PC-3 (cell line): ENCODE measurements around the gene AOAH. TPM values are rescaled to one million over a fixed set of nuclear protein-coding genes. Genes with fewer than 3 reads are reported as not detected.

Experiments used
- ATAC-seq: fragments of 200-7000 bp; cut with Tn5 transposase; 2 replicates; pipeline ENCODE4 v1.9.1; 2020; ENCODE audit warnings: mild to moderate bottlenecking, moderate library complexity
- BruUV-seq: library from RNA; stranded (reverse); fragments of 400-500 nt; replicated peaks from 2 replicates; lab custom pipeline; 2021; lab: Mats Ljungman, UMichigan
- CTCF ChIA-PET: fragments of 300-600 bp; sonication (Branson Sonifier 250); formaldehyde crosslinking; loops from one replicate; lab custom pipeline; 2022; ENCODE audit warnings: antibody characterized with exemption; lab: Charles Lee
- POLR2A ChIA-PET: fragments of 300-600 bp; sonication (Branson Sonifier 250); formaldehyde crosslinking; loops from one replicate; lab custom pipeline; 2022; ENCODE audit warnings: antibody characterized with exemption; ENCODE audit not compliant: unreplicated experiment; lab: Charles Lee
- DNase-seq: peaks from one replicate; pipeline ENCODE4 v3.0.0-alpha.2; 2015
- H2AFZ ChIP-seq: fragments of 300-600 bp; sonication (generic); 2 replicates; pipeline ENCODE4 v1.6.0; 2016; ENCODE audit warnings: antibody characterized with exemption, low read length
- H3F3A ChIP-seq: fragments of 300-600 bp; sonication (generic); one replicate; pipeline ENCODE4 v1.6.0; 2017; ENCODE audit warnings: antibody characterized with exemption, low read length, control low read depth, mild to moderate bottlenecking; ENCODE audit not compliant: unreplicated experiment
- H3K27ac ChIP-seq: fragments of 300-600 bp; sonication (generic); 2 replicates; pipeline ENCODE4 v1.5.1; 2016; ENCODE audit warnings: mild to moderate bottlenecking, low read length
- H3K27me3 ChIP-seq: fragments of 300-600 bp; sonication (generic); 2 replicates; pipeline ENCODE4 v1.6.1; 2016; ENCODE audit warnings: low read length, mixed read lengths
- H3K36me3 ChIP-seq: fragments of 300-600 bp; sonication (generic); 2 replicates; pipeline ENCODE4 v1.6.1; 2016; ENCODE audit warnings: low read depth, mixed run types, low read length, mixed read lengths
- H3K4me1 ChIP-seq: fragments of 300-600 bp; sonication (generic); 2 replicates; pipeline ENCODE4 v1.5.1; 2016; ENCODE audit warnings: low read length; ENCODE audit not compliant: insufficient read depth
- H3K4me2 ChIP-seq: fragments of 300-600 bp; sonication (generic); 2 replicates; pipeline ENCODE4 v1.6.0; 2016; ENCODE audit warnings: low read length
- H3K4me3 ChIP-seq: fragments of 300-600 bp; sonication (generic); 2 replicates; pipeline ENCODE4 v1.5.1; 2016; ENCODE audit warnings: mild to moderate bottlenecking, low read length, mixed read lengths
- H3K79me2 ChIP-seq: fragments of 300-600 bp; sonication (generic); 2 replicates; pipeline ENCODE4 v1.6.1; 2017; ENCODE audit warnings: low read length, mixed read lengths
- H3K9ac ChIP-seq: fragments of 300-600 bp; sonication (generic); 2 replicates; pipeline ENCODE4 v1.6.0; 2016; ENCODE audit warnings: mild to moderate bottlenecking, low read length
- H3K9me2 ChIP-seq: fragments of 300-600 bp; sonication (generic); replicated peaks from 2 replicates; pipeline ENCODE4 v1.6.1; 2016; ENCODE audit warnings: mixed run types, low read length, mixed read lengths
- H3K9me3 ChIP-seq: fragments of 300-600 bp; sonication (generic); 2 replicates; pipeline ENCODE4 v1.6.1; 2016; ENCODE audit warnings: low read length, mixed read lengths
- H4K20me1 ChIP-seq: fragments of 300-600 bp; sonication (generic); 2 replicates; pipeline ENCODE4 v1.6.1; 2016; ENCODE audit warnings: low read length, mixed read lengths
- EZH2 ChIP-seq: fragments of 300-600 bp; sonication (generic); IDR thresholded peaks from one replicate; pipeline ENCODE4 v1.6.1; 2017; ENCODE audit warnings: antibody characterized with exemption, mild to moderate bottlenecking, low read length; ENCODE audit not compliant: unreplicated experiment
- EZH2phosphoT487 ChIP-seq: fragments of 300-600 bp; sonication (generic); IDR thresholded peaks from 2 replicates; pipeline ENCODE4 v1.6.1; 2018; ENCODE audit warnings: mild to moderate bottlenecking, antibody characterized with exemption, low read length, borderline replicate concordance
- intact Hi-C: fragments of 100-400 bp; cut with micrococcal nuclease; formaldehyde crosslinking; loops from 2 replicates; pipeline ENCODE4 v1.9.0; 2023
- total RNA-seq: library from RNA; depleted of rRNA; stranded (reverse); fragments of >200 nt; gene quantifications from 2 replicates; pipeline ENCODE4 v1.2.3, GENCODE V29; 2014
- TF ChIP-seq, protein P1 (sequence below): fragments of 300-600 bp; sonication (generic); conservative IDR thresholded peaks from 2 replicates; pipeline ENCODE4 v1.5.1; 2017; ENCODE audit warnings: antibody characterized with exemption, low read depth, mild to moderate bottlenecking, low read length

The AOAH gene
- total RNA-seq, 1 experiment from 2014 or later, result not detected

DNA sequence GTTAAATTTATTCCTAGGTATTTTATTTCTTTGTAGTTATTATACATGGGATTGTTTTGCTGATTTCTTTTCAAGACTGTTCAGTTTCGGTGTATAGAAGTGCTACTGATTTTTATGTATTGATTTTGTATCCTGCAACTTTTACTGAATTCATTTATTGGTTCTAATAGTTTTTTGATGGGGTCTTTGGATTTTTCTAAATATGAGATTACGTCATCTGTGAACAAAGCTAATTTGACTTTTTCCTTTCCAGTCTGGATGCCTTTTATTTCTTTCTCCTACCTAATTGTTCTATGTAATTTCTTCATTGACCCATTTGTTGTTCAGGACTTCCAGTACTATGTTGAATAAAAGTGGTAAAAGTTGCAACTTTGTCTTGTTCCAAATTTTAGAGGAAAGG lies 5.8 kb upstream of the AOAH start:
- H3K9me3 ChIP-seq, result no peaks in the 10 kb centered on the region
- intact Hi-C loops, result no loop called here
- H3K27ac ChIP-seq, result no peak overlapping the region
- CTCF ChIA-PET, result no interaction called here
- ATAC-seq (no peak), DNase-seq (no peak)
- no peaks in the 10 kb centered on the region for H3K4me1 ChIP-seq
- no peaks in the 10 kb centered on the region for H3K27me3 ChIP-seq
- no peak overlapping the region for H2AFZ ChIP-seq
- no peaks in the 10 kb centered on the region for H3K36me3 ChIP-seq
- no peak overlapping the region for H3K4me2 ChIP-seq
- no peaks in the 10 kb centered on the region for H3K9me2 ChIP-seq
- TF ChIP-seq, protein P1, sequence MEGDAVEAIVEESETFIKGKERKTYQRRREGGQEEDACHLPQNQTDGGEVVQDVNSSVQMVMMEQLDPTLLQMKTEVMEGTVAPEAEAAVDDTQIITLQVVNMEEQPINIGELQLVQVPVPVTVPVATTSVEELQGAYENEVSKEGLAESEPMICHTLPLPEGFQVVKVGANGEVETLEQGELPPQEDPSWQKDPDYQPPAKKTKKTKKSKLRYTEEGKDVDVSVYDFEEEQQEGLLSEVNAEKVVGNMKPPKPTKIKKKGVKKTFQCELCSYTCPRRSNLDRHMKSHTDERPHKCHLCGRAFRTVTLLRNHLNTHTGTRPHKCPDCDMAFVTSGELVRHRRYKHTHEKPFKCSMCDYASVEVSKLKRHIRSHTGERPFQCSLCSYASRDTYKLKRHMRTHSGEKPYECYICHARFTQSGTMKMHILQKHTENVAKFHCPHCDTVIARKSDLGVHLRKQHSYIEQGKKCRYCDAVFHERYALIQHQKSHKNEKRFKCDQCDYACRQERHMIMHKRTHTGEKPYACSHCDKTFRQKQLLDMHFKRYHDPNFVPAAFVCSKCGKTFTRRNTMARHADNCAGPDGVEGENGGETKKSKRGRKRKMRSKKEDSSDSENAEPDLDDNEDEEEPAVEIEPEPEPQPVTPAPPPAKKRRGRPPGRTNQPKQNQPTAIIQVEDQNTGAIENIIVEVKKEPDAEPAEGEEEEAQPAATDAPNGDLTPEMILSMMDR, result no peak
- TF ChIP-seq EZH2phosphoT487 (no peak), EZH2 (no peak)
- no peaks in the 10 kb centered on the region for H4K20me1 ChIP-seq
- H3K4me3 ChIP-seq, result no peak overlapping the region
- no peak overlapping the region for H3K9ac ChIP-seq
- no TSS peak for BruUV-seq
- POLR2A ChIA-PET, result no interaction called here
- H3F3A ChIP-seq, result no peaks in the 10 kb centered on the region
- H3K79me2 ChIP-seq, result no peaks in the 10 kb centered on the region

DNA sequence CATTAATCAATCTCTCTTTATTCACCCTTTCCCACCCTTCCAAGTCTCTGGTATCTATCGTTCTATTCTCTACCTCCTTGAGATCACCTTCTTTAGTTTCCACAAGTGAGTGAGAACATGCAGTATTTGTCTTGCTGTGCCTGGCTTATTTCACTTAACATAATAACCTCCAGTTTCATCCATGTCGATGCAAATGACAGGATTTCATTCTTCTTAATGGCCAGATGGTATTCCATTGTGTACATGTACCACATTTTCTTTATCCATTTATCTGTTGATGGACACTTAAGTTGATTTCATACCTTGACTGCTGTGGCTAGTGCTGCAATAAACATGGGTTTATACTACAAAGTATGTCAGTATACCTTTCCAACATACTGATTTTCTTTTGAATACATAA lies 3.8 kb upstream of the AOAH start:
- Histone ChIP-seq H3K9ac (no peak overlapping the region), H3K4me1 (no peaks in the 10 kb centered on the region), H3K9me3 (no peaks in the 10 kb centered on the region), H4K20me1 (no peaks in the 10 kb centered on the region), H3F3A (no peaks in the 10 kb centered on the region), H3K79me2 (no peaks in the 10 kb centered on the region), H3K9me2 (no peaks in the 10 kb centered on the region), H3K27ac (no peak overlapping the region), H2AFZ (no peak overlapping the region), H3K36me3 (no peaks in the 10 kb centered on the region), H3K27me3 (no peaks in the 10 kb centered on the region; the same call in 1 of the 2 replicates), H3K4me2 (no peak overlapping the region), H3K4me3 (no peak overlapping the region)
- CTCF ChIA-PET, result no interaction called here
- intact Hi-C loops, result no loop called here
- BruUV-seq, result no TSS peak
- ATAC-seq, result no peak
- no peak for DNase-seq
- no peak for TF ChIP-seq EZH2
- TF ChIP-seq, protein P1, result no peak
- no peak for TF ChIP-seq EZH2phosphoT487
- POLR2A ChIA-PET, result no interaction called here

DNA sequence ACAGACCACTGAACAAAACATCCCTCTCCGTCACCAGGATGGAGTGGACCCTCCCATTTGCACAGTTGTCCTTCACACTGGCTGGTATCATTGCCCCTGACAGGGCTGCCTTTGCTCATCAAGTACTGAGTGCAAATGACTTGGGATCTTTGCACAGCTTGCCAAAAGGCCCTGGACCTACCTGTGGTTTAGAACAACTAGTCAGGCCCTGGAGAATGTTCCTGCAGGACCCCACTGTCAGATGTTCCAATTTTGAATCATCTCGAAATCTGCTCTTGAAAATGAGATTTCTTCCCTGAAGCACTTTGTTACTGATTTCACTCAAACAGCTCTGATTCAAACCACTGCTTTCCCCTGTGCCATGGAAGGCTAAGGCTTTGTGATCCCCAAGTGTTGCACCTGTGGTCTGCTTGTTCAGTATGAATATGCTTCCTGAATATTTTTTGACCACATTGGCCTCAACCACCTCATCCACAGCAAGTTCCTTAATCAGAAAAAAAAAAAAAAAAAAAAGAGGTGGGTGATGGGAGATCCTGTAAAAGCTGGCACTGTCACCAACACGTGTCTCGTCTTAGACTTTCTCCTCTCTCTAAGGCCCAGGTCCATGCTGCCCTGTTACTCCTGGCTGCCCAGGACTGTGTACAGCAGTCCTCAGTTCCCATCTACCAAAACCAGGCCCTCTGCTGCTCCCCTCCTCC lies 2.7 kb upstream of the AOAH start:
- DNase-seq, result no peak
- H3K36me3 ChIP-seq, result no peaks in the 10 kb centered on the region
- no peak overlapping the region for H3K4me2 ChIP-seq
- H3K4me1 ChIP-seq, result no peaks in the 10 kb centered on the region
- intact Hi-C loops, result no loop called here
- no peaks in the 10 kb centered on the region; the same call in 1 of the 2 replicates for H3K27me3 ChIP-seq
- H3K27ac ChIP-seq, result no peak overlapping the region
- H3F3A ChIP-seq, result no peaks in the 10 kb centered on the region
- no peak overlapping the region for H2AFZ ChIP-seq
- H3K9ac ChIP-seq, result no peak overlapping the region
- no peaks in the 10 kb centered on the region for H3K9me2 ChIP-seq
- CTCF ChIA-PET, result no interaction called here
- no peak for ATAC-seq
- H3K79me2 ChIP-seq, result no peaks in the 10 kb centered on the region
- no TSS peak for BruUV-seq
- H3K9me3 ChIP-seq, result no peaks in the 10 kb centered on the region
- POLR2A ChIA-PET, result no interaction called here
- H4K20me1 ChIP-seq, result no peaks in the 10 kb centered on the region
- H3K4me3 ChIP-seq, result no peak overlapping the region
- TF ChIP-seq, protein P1, result no peak
- no peak for TF ChIP-seq EZH2
- no peak for TF ChIP-seq EZH2phosphoT487
